Prostate gland (tissue), 2 donors: ENCODE results near the gene CIROP. TPM values are rescaled to one million over a fixed set of nuclear protein-coding genes. Genes with fewer than 3 reads are reported as not detected.

ENCODE experiments used
- DNase-seq: peaks from one replicate; pipeline ENCODE4 v3.0.0-alpha.2; 2019; ENCODE audit warnings: low spot score
- H3K27ac ChIP-seq, 2 donors: fragments of 200-600 bp; sonication (generic); 2 replicates each; pipeline ENCODE4 v1.5.1; 2017 to 2019
- H3K27me3 ChIP-seq: fragments of 200-600 bp; sonication (generic); replicated peaks from 2 replicates; pipeline ENCODE4 v1.5.1; 2019; ENCODE audit not compliant: insufficient read depth
- H3K36me3 ChIP-seq, 2 donors: fragments of 200-600 bp; sonication (generic); 1 replicate in 1 of 2; 2 replicates in 1 of 2; pipeline versions ENCODE4 v1.5.1 to v1.8.1; 2017 to 2019
- H3K4me1 ChIP-seq: fragments of 200-600 bp; sonication (generic); replicated peaks from 2 replicates; pipeline ENCODE4 v1.5.1; 2019
- H3K4me3 ChIP-seq, 2 donors: fragments of 200-600 bp; sonication (generic); 2 replicates each; pipeline ENCODE4 v1.5.1; 2017 to 2019
- H3K9me3 ChIP-seq: fragments of 200-600 bp; sonication (generic); 2 replicates; pipeline ENCODE4 v1.5.1; 2017
- POLR2A ChIP-seq: fragments of 450-650 bp; IDR thresholded peaks from one replicate; pipeline ENCODE4 v1.6.1; 2016; ENCODE audit warnings: antibody characterized with exemption, mild to moderate bottlenecking
- POLR2AphosphoS5 ChIP-seq: sonication (generic); formaldehyde crosslinking; IDR thresholded peaks from one replicate; pipeline ENCODE4 v1.6.1; 2017; ENCODE audit warnings: antibody characterized with exemption
- WGBS: methylation state at CpG from one replicate; pipeline ENCODE4 v1.1.5; 2018; 5-methylcytosine and 5-hydroxymethylcytosine counted together
- intact Hi-C: fragments of 100-400 bp; cut with DNase I; formaldehyde crosslinking; loops from one replicate; pipeline ENCODE4 v1.14.2; 2022
- total RNA-seq, 2 donors: library from RNA; depleted of rRNA; stranded (reverse); fragments of >200 nt; gene quantifications; one replicate each; pipeline ENCODE4 v1.1.0, GENCODE V29; 2016
- TF ChIP-seq, protein P1 (sequence below), 4 experiments: fragments of 200-600 bp in 2 of 4; fragments of 450-650 bp in 2 of 4; sonication (generic) in 2 of 4; IDR thresholded peaks; 1 replicate in 3 of 4; 2 replicates in 1 of 4; pipeline ENCODE4 v1.5.1; 2016 to 2019; ENCODE audit warnings: antibody characterized with exemption in 4 of 4, mild to moderate bottlenecking in 2 of 4, moderate library complexity in 2 of 4

CIROP gene
- total RNA-seq, 2 donors from 2014 or later = not detected

DNA sequence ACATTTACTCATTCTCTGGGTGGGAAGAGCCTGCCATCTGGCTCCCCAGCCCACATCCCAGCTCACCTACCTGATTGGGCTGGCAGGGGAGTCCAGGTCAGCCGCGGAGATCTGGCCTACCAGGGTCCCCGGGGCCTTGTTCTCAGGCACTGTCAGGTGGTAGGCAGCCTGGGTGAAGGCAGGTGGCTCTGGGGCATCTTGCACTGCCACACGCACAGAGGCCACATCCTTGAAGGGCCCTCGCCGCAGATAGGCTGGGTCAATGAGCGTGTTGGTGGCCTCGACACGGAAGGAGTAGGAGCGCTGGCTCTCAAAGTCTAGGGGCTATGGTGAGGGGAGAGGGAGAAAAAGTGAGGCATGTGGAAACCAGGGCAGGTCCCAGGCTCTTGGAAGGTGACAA, 51.4 kb downstream of the CIROP start:
- no peaks in the 10 kb centered on the region for H3K4me1 ChIP-seq
- H3K27ac ChIP-seq = no peak overlapping the region
- TF ChIP-seq POLR2AphosphoS5 (no peak), POLR2A (no peak)
- TF ChIP-seq, protein P1, sequence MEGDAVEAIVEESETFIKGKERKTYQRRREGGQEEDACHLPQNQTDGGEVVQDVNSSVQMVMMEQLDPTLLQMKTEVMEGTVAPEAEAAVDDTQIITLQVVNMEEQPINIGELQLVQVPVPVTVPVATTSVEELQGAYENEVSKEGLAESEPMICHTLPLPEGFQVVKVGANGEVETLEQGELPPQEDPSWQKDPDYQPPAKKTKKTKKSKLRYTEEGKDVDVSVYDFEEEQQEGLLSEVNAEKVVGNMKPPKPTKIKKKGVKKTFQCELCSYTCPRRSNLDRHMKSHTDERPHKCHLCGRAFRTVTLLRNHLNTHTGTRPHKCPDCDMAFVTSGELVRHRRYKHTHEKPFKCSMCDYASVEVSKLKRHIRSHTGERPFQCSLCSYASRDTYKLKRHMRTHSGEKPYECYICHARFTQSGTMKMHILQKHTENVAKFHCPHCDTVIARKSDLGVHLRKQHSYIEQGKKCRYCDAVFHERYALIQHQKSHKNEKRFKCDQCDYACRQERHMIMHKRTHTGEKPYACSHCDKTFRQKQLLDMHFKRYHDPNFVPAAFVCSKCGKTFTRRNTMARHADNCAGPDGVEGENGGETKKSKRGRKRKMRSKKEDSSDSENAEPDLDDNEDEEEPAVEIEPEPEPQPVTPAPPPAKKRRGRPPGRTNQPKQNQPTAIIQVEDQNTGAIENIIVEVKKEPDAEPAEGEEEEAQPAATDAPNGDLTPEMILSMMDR (IDR thresholded peaks at IDR 0.05) = no peak
- no peak overlapping the region for H3K4me3 ChIP-seq
- no peak for DNase-seq
- no peaks in the 10 kb centered on the region for H3K36me3 ChIP-seq
- H3K9me3 ChIP-seq = no peaks in the 10 kb centered on the region
- no peaks in the 10 kb centered on the region for H3K27me3 ChIP-seq
- intact Hi-C loops = no loop called here
- WGBS = 94% methylated on average over 10 of the region's 10 CpGs

- DNase-seq = no peak
- Histone ChIP-seq H3K36me3 (no peaks in the 10 kb centered on the region), H3K9me3 (no peaks in the 10 kb centered on the region), H3K27ac (no peak overlapping the region), H3K4me1 (no peaks in the 10 kb centered on the region), H3K27me3 (no peaks in the 10 kb centered on the region), H3K4me3 (no peak overlapping the region)
- TF ChIP-seq, protein P1 (IDR thresholded peaks at IDR 0.05) = no peak
- TF ChIP-seq POLR2AphosphoS5 (no peak), POLR2A (no peak)
- intact Hi-C loops = no loop called here
- 67% methylated on average over 3 of the region's 3 CpGs for WGBS
Measured at GRCh38 chr14:23052671-23053070, 52.1 kb downstream of the CIROP start.

- Histone ChIP-seq H3K27ac (no peak overlapping the region), H3K4me1 (no peaks in the 10 kb centered on the region), H3K36me3 (no peaks in the 10 kb centered on the region), H3K9me3 (no peaks in the 10 kb centered on the region), H3K27me3 (no peaks in the 10 kb centered on the region), H3K4me3 (no peak overlapping the region)
- intact Hi-C loops = no loop called here
- DNase-seq = no peak
- WGBS = 49% methylated on average over 14 of the region's 14 CpGs
- TF ChIP-seq POLR2AphosphoS5 = no peak
- TF ChIP-seq, protein P1 (IDR thresholded peaks at IDR 0.05) = peak in 2 of 4 experiments; percentile 34 to 38
Measured at GRCh38 chr14:23052182-23052623, 52.6 kb downstream of the CIROP start.

DNA sequence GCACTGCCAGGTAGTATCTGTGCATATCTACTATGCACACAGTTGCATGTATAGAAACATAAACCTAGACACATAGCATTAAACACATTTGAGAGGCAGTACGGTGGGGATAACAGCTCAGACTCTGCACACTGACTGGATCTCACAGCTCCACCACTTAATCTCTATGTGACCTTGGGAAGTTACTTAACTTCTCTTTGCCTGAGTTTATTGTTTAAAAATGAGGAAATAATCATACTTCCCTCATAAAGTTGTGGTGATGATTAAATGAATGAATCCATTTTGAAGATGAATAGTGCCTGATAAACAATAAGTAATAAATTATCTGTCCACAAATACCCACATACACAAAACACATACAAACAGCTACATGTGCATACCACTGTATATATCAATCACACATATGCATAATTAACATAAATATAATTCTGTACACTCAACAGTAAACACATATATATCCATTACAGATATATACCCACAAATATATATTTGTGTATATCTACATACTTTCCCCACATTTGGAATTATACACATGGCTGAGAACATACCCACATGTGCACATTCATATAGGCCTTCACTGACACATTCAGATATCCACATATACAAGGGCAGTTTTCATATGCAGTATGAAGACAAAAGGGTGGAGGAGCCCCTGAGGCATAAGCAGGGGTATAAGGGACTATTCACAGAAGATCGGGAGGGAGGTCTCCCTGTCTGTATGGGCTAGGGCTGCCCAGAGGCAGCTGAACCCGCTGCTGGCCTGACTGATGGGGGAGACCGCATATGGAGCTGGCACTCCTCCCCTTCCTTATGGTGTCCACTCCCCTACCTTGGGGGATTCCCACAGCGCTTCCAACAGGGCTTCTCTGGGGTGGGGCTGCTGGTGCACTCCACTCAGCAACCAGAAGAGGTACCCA, 53.4 kb downstream of the CIROP start:
- no peak overlapping the region for H3K4me3 ChIP-seq
- no peak overlapping the region for H3K27ac ChIP-seq
- intact Hi-C loops = no loop called here
- no peaks in the 10 kb centered on the region for H3K4me1 ChIP-seq
- no peak for DNase-seq
- H3K9me3 ChIP-seq = no peaks in the 10 kb centered on the region
- H3K27me3 ChIP-seq = no peaks in the 10 kb centered on the region
- TF ChIP-seq, protein P1 (IDR thresholded peaks at IDR 0.05) = no peak
- TF ChIP-seq POLR2AphosphoS5 = no peak
- TF ChIP-seq POLR2A = no peak
- WGBS = 79% methylated on average over 5 of the region's 5 CpGs
- H3K36me3 ChIP-seq = no peaks in the 10 kb centered on the region

Other genes with a start within 250 kb of the CIROP start
- 100 to 1,000 TPM; 124 to 150 TPM for gene LRP10, start 233.2 kb downstream of the CIROP start, total RNA-seq
- 1 to 10 TPM in 1 of 2 donors, under 1 TPM in 1; 0.62 to 1.0 TPM for gene REM2, start 221.8 kb downstream of the CIROP start, total RNA-seq
- 100 to 1,000 TPM; 170 to 463 TPM for gene RBM23, start 185.8 kb downstream of the CIROP start, total RNA-seq
- gene PRMT5, start 175.6 kb downstream of the CIROP start, total RNA-seq = 10 to 100 TPM; 65.0 to 71.0 TPM
- gene HAUS4, start 147.9 kb downstream of the CIROP start, total RNA-seq = 10 to 100 TPM; 39.8 to 53.3 TPM
- gene AJUBA, start 122.4 kb downstream of the CIROP start, total RNA-seq = 10 to 100 TPM; 21.0 to 27.9 TPM
- gene C14orf93, start 94.8 kb downstream of the CIROP start, total RNA-seq = 10 to 100 TPM; 15.1 to 17.6 TPM
- gene PSMB5, start 70.1 kb downstream of the CIROP start, total RNA-seq = 100 to 1,000 TPM; 124 to 152 TPM
- gene PSMB11, start 62.8 kb downstream of the CIROP start, total RNA-seq = not detected
- 1 to 10 TPM; 4.0 to 7.2 TPM for gene CDH24, start 47.5 kb downstream of the CIROP start, total RNA-seq
- 100 to 1,000 TPM in 1 of 2 donors, 10 to 100 TPM in 1; 86.6 to 168 TPM for gene ACIN1, start 9.9 kb downstream of the CIROP start, total RNA-seq
- gene C14orf119, start 9.5 kb downstream of the CIROP start, total RNA-seq = 10 to 100 TPM; 20.3 to 32.3 TPM
- not detected for gene CEBPE, start 14.3 kb upstream of the CIROP start, total RNA-seq
- gene SLC7A8, start 78.7 kb upstream of the CIROP start, total RNA-seq = 100 to 1,000 TPM; 119 to 143 TPM
- 10 to 100 TPM in 1 of 2 donors, not detected in 1; 21.1 TPM for gene RNF212B, start 132.9 kb upstream of the CIROP start, total RNA-seq
- 10 to 100 TPM; 15.3 to 22.0 TPM for gene HOMEZ, start 181.1 kb upstream of the CIROP start, total RNA-seq
- 10 to 100 TPM in 1 of 2 donors, 1 to 10 TPM in 1; 4.9 to 20.2 TPM for gene PPP1R3E, start 197.9 kb upstream of the CIROP start, total RNA-seq
- 10 to 100 TPM; 45.4 to 87.3 TPM for gene BCL2L2, start 201.8 kb upstream of the CIROP start, total RNA-seq
- gene PABPN1, start 216.5 kb upstream of the CIROP start, total RNA-seq = 100 to 1,000 TPM in 1 of 2 donors, 10 to 100 TPM in 1; 62.7 to 113 TPM
- gene SLC22A17, start 247.9 kb upstream of the CIROP start, total RNA-seq = 100 to 1,000 TPM; 207 to 351 TPM